Measurements from ENCODE around the gene GNRHR. TPM values are rescaled to one million over a fixed set of nuclear protein-coding genes. Genes with fewer than 3 reads are reported as not detected.
"Not testable (repeated sequence)": the region's sequence is repeated elsewhere in the genome, so short reads cannot be mapped to it uniquely, and the experiment has no call there.

Gene GNRHR
- total RNA-seq, 1 donor from 2014 or later, result 4.6 TPM

DNA sequence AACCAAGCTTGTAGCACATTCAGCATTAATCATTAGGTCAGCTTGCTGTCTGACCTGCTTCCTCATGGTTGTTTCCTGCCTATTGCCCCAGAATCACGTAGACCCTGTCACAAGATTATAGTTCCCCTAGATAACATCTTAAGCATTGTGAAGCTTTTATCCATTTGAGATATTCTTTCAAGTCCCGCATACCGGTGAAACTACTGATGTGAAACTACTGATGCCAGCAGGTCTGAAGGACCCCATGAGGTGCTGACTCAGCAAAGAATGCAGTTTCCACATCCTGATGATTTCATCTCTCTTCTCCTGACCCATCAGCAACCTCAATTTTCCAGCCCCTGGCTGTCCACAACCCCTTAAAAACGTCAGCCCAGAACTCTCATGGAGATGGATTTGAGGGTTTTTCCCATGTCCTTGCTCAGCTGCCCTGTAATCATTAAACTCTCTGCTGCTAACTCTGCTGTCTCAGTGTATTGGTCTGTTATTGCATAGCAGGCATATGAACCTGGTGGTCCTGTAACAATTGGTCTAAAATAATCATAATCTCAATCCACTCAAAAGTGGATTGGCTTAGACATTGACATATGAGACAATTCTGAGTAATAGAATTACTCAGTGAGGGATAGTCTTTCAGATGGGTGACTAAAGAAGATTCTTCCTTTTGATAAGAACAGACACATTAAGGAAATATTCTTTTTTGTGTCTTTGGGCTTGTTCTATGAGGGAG, 26.9 kb downstream of the GNRHR start:
- no peak for DNase-seq (ENCODE audit: low spot score)

DNA sequence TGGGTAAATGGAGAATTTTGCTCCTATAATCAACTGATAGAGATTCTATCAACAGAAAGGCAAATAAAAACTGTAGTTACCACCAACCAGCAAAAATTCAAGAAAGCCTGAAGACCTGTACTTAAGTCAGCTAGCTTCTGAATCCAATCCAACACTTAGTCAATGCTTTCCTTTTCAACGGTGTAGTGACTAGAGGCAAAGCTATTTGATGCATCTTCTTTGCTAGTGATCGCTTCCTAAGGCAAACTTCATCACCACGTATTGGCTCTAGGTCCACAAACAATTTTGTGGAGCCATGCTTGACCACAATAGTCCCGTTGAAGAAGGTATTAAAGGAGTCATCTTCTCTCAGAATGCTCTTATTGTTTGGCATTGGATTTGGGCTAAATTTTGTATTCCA, 28.2 kb downstream of the GNRHR start:
- no peak for DNase-seq (ENCODE audit: low spot score)

DNA sequence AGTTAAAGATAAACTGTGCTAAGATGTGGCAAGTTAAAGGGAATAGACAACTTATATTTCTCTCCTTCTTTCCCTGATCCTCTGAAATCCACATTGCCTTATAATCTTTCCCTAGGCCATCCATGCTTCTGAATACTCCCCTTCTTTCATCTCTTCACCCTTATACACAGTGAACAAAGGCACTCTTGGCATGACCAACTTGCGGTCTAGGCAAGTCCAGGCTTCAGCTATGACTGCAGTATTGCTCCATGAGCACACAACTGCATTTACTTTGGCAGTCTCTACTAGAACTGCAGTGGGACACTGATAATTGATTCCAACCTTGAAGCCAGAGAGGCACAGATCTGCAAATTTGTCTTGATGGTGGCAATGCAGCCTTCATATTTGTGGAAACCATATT, 29.1 kb downstream of the GNRHR start:
- DNase-seq (ENCODE audit: low spot score), result no peak

DNA sequence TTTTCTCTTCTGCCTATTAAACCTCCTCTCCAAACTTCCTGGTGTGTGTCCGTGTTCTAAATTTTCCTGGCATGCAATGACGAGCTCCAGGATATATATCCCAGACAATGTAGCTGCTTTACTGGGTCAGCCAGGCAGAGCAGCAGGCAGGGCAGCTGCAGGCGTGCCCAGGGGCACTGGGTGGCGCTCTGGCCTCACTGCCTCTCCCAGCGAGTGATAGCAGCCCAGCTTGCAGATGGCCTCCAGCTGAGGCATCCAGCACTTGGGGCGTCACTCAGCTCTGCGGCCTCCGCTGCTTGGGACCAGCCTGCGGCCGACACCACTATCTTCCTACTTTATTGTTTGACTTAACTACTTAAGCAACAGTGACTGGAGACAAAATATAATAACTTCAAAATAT, 30.2 kb downstream of the GNRHR start:
- no peak for DNase-seq (ENCODE audit: low spot score)

DNA sequence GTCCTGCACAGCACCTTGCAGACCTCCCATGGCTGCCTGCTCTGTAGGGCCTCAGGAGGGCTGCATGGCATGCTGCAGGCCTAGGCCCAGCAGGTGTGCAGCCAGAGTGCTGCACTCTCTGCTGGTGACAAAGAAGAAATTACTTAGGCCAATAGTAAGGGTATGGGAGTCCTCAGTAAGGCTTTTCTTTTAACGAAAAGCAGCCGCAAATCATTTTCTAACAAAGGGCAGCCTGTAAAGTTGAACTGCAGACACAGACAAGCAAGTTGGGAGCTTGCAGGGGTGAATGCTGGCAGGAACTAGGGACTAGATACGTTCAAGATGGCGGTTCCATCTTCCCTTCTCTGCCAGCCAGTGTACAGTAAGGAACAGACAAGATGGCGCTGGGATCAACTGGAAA, 30.8 kb downstream of the GNRHR start:
- no peak for DNase-seq (ENCODE audit: low spot score)

DNA sequence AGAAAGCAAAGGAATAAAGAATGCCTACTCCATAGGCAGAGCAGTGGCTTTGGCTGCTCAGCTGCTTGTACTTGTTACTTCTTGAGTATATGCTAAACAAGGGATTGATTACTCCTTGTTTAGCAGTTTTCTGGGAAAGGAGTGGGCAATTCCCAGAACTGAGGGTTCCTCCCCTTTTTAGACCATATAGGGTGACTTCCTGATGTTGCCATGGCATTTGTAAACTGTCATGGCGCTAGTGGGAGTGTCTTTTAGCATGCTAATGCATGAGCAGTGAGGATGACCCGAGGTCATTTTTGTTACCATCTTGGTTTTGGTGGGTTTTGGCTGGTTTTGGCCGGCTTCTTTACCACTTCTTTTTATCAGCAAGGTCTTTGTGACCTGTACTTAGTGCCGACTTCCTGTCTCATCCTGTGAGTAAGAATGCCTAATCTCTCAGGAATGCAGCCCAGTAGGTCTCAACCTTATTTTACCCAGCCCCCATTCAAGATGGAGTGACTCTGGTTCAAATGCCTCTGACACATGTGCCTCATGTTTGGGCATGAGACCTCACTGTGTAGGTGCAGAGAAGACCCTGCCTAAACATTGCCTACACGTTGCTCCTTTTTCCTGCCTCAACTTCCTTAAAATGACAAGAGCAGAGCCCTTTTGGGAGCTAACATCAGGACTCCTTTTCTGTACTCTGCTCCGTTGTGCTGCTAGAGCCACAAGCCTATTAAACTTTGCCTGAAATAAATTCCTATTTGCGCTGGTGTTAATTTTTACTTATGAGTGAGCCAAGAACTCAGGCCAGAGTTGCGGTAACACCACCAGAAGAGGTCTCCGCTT, 32.2 kb downstream of the GNRHR start:
- no peak for DNase-seq (ENCODE audit: low spot score)

DNA sequence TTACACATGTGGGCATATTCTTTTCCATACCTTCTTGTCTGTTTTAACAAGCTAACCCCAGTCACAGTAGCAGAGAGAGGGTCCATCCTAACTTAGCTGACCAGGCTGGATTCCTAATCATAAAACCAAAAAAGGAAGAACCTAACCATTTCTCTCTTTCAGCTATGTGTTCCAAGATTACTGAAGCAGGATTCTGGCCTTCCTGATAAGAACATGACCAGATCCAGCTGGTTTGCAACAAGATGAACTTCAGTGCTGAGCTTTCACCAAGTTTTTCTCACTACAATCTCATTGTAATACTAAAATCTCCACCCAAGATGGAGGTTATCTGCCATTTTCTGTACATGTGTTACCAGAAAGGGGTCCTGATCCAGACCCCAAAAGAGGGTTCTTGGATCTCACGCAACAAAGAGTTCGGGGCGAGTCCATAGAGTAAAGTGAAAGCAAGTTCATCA, 32.8 kb downstream of the GNRHR start:
- DNase-seq (ENCODE audit: low spot score), result no peak

DNA sequence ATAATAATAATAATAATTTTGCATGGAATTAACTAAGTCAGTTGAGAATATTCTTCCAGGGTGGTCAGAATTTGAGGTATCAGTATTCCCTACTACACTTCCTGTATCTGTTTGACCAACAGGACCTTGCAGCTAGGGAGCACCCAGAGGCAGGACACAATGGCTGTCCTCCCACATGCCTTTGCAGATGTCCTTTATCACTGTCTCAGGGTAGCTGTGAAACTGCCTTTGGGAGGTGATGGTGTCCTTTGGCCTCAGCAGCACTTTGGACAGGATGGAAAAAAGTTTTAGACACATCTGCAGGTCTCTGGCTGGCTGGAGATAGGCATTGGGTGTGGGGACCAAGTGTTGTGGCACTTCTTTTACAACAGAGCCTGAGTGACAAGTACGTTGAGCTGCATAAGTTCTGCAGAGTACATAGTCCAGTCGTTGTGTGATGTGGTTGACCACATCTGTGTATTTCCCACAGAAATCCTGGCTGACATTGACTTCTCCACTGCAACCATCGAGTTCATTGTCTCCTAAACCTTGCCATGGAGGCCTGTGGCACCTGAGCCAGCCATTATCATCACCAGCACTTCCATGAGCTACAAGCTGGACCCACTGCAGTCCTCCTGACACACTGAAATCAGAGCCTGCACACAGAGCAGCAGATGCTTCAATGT, 34.1 kb downstream of the GNRHR start:
- no peak for DNase-seq (ENCODE audit: low spot score)

DNA sequence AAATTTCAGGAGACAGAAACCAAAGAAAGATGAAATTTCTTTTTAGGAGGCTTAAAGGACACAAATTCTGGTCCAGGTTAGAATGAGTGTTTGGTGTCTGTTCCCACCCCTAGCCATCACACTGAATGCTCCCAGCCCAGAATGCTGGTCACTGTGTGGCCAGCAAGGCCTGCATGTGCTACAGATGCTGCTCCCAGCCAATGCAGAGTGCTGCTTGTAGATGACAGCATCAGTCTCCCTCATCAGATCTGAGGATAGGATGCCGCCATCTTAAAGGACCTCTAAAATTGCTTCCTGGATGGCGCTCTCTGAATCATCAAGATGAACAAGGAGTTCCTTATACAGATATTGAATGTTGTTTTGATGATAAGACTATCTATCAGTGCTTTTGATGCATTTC, 35.3 kb downstream of the GNRHR start:
- DNase-seq (ENCODE audit: low spot score), result no peak

DNA sequence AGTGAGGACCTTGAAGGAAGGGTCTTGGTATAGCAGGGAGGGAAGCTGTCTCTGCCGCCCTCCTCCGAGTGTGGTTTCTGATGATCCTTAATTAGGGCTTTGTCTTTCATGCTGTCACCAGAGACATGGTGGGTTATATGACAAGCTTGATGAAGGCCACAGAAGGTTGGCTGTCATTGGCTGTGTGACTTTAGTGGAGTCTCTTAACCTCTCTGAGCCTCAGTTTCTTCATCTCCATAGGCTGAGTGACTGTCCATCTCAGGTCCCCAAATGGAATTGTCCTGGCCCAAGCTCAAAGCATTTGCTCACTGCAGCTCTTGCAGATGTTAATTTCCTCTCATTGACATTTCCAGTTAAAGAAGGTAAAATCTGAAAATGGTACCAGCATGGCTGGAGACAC, 36.6 kb downstream of the GNRHR start:
- DNase-seq (ENCODE audit: low spot score), result no peak

DNA sequence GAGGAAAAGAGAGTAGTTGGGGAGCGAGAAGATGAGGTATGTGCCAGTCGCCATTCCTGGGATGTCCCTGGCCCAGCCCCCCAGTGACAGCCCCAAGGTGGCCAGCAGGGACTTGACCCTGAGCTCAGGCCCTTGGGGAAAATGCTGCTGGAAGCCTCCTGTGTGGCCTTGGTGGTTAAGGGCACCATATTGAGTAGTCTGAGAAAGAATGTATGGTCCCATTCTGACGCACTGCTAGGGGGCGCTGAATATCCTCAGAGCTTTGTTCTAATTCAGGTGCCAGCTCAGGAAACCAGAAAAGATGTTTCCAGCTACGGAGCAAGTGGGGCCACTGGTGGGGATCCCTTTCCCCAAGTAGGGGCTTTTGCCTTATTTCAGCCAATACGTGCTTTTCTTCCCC, 39.2 kb downstream of the GNRHR start:
- no peak for DNase-seq (ENCODE audit: low spot score)

DNA sequence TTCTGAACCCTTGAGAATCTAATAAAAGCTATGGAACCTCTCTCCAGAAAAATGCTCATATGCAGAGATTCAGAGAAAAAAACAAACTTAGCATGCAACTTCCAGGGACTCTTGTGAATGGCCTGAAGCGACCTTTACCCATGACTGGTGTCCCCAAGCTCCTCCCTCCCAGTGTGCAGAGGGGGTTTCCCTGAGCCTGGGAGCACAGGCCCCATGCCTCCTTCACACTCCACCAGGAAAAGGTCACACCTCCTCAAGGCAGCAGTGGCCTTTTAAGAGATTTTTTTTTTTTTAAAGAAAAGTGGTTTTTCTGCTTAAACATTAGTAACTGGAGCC, 40.0 kb downstream of the GNRHR start:
- no peak for DNase-seq (ENCODE audit: low spot score)

DNA sequence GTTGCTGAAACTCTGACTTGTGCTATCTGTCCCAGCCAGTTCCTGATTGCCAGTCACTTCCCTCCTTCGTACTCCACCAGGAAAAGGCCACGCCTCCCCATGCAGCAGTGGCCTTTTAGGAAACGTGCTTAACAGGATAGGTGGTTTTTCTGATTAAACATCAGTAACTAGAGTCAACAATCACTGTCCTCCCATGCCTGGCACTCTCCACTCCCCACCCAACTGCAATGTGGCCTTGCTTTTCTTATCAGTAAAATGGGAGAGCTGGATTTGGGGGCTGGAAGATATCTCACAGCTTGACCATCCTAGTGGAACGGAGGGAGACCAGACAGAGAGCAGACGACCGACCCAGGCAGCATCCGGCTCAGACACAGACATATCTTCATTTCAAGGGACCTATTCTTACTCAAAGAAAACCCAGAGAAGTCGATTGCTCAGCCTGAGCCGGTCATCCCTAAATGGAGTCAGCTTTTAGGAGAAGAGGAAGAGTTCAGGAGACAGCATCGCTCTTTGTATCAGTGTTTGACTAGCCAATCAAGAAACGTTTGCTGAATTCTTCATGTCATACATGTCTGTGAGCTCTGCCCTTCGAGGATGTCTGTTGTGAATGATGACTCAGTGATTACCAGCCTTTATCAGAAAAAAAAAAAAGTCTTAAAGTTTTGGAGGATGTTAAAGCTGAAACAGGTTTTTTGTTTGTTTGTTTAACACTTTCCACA, 40.5 kb downstream of the GNRHR start:
- no peak for DNase-seq (ENCODE audit: low spot score)

DNA sequence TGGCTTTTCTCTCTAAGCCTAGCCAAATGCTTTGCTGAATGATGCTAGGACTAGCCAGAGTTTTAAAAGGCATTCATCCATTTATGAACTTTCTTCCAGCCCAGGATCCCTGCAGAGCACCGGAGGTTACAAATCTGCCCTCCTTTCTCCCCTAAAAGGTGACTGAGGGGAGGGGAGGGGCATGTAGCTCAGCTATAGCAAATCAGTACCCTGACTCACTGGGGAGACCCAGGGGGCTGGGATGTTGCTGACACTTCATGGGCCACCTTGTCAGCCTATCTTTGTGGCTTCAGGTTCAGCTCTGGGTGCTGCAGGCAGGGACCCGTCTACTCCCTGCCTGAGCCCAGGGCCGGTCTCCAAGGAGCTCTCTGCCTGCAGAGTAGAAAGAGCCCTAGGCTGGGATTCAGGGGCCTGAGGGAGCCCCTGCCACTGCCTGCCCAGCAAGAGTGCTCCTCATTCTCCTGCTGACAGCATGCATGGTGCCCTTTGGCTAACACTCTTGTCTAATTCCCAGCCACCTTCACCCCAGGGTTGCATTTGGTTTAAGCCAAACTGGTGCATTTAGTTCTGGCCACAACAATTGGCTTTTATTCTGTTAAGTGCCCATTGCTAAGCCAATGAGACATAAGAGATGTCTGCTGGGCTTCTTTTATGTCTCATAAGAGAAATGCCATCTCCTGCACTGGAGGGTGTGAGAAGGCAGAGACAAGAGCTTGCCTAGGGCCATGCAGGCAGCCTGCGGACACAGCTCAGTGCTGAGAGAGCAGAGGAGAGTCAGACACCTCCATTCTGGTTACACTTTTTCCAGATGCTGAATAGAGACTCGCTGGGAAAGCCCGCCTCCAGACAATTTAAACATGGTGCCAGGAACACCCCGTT, 41.3 kb downstream of the GNRHR start:
- no peak for DNase-seq (ENCODE audit: low spot score)

DNA sequence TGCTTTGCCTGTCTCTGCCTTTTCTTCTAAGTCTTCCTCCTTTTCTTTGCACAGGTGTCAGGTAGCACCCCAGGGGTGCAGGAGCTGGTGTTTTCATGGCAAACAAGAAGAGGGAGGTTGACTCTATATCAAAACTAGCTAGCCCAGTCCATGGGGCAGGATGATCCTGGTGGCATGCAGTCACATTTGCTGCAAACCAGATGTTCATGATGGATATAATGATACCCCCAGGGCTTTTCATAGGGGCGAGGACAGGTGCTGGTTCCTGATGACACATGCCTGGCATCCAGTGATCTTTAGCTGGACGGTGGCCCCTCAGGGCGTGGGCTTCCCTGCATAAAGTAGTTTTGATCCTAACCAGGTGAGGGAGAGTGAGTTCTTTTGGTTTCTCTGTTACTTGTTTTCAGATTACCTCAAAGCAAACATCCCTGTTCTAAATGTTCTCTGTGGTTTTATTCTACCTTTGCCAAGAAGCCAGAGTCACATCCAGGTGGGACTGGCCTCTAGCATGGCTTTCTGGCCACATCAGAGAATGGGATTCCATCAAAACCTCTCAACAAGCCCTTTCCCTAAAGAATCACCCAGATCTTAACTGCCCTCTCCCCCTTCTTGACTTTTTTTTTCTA, 42.1 kb downstream of the GNRHR start:
- DNase-seq (ENCODE audit: low spot score), result no peak

DNA sequence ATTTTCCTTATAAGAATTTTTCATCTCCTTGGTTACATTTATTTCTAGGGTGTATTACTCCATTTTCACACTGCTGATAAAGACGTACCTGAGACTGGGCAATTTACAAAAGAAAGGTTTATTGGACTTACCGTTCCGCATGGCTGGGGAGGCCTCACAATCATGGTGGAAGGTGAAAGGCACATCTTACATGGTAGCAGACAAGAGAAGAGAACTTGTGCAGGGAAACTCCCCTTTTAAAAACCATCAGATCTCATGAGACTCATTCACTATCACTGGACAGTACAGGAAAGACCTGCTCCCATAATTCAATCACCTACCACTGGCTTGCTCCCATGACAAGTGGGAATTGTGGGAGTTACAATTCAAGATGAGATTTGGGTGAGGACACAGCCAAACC, 47.5 kb downstream of the GNRHR start:
- not testable (repeated sequence) for DNase-seq (ENCODE audit: low spot score)

DNA sequence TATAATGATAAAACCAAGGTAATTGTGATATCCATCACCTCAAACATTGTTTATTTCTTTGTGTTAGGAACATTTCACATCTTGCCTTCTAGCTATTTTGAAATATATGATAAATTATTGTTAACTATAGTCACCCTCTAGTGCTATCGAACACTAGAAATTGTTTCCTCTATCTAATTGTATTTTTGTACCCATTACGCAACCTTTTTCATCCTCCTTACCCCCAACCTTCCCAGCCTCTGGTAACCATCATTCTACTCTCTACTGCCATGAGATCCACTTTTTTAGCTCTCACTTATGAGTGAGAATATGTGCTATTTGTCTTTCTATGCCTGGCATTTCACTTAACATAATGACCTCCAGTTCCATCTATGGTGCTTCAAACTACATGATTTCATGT, 49.3 kb downstream of the GNRHR start:
- no peak for DNase-seq (ENCODE audit: low spot score)

DNA sequence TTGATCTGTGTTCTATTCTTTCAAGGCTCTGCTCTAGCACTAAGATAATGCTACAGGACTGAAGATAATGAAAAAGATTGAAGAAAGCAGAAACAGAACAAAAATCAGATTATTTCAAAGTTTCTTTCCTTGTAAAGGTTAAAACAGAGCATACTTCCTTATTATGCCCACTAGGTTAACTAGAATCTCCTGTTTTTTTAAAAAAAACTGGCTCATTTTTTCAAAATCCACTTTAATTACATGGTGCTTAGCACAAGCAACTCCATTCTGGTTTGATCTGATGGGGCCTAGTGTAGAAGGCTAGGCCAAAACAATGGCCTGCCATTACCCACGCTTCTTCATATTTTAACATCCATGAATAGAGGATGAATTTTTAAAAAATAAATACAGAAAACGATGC, 52.0 kb downstream of the GNRHR start:
- no peak for DNase-seq (ENCODE audit: low spot score)

DNA sequence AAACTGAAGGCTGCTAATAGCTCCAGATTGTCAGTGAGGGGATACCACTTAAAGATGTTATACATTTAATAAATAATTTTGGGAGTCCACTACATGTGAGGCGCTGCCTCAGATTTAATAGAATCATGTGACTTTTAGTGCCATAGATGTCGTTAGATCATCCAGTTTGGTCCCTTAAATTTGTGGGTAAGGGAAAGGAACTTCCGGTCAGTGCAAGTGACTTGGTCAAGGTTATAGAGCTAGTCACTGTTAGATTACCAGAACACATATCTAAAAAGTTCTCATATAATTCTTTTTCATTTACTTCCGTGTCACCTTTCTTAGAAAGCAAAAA, 52.7 kb downstream of the GNRHR start:
- no peak for DNase-seq (ENCODE audit: low spot score)

DNA sequence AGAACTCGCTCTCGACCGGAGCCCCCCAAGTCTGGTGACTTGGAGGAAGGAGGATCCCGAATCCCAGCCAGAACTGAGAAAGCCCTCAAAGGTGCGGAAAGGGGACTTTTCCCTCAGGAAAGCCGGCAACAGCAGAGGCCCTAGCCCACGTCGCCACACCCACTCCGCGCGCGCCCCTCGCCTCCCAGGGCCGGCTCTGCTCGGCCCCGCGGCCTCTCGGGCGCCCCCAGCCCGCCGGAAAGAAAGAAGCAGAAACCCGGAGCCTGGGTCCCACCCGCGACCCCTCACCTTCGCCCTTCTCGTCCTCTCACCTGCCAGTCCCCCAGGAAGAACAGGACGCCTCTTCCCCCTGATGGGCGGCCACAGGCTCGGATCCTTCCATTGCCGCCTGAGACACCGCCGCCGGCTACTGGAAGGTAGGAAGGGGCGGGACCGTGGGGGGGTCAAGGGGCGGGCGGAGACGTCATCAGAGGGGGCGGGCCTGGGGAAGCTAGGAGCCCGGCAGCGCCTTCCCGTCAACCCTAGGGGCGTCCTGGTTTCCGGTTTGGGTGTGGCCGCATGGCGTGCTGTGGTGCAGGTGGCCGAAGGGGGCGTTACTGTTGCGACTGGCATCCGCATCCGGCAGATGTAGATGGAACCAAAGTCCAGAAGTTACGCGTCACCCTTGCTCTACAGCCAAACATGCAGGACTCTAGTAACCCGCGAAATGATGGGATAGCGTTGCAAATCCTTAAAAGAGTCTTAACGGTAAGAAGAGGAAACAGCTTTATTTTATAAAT, 53.3 kb downstream of the GNRHR start, which contains the start of gene UBA6:
Gene UBA6, minus strand, starts transcription at position 418 of the 779 bp plus-strand sequence. Its CDS starts 36 bp downstream, at position 382.
- DNase-seq (ENCODE audit: low spot score), result peak; percentile 98
